Kidney tubule cell (primary cell): ENCODE measurements around the gene RTRAF.

Experiments
- DNase-seq: peaks from one replicate; pipeline ENCODE4 v3.0.0-alpha.2; 2018; ENCODE audit warnings: low spot score

The RTRAF gene

GRCh38 chr14:52049721-52050588 lies 60.6 kb downstream of the RTRAF start:
- no peak for DNase-seq

DNA sequence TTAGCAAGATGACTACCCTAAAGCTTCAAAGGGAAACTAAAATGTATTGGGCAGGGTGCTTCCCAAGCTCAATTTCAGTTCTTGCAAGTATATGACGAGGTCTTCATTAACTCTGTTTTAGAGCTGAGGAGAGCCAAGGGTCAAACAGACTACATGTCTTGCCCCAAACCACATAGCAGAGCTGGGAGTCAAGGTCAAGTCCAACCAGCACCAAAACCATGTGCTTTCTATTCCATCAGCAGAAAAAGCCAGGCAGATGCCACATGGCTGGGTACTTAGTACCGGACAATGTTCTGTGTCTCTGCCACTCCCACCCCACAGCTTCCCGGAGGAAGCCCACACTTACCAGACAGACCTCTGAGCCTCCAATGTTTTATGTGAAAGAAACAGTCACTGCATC lies 61.9 kb downstream of the RTRAF start:
- DNase-seq = no peak

DNA sequence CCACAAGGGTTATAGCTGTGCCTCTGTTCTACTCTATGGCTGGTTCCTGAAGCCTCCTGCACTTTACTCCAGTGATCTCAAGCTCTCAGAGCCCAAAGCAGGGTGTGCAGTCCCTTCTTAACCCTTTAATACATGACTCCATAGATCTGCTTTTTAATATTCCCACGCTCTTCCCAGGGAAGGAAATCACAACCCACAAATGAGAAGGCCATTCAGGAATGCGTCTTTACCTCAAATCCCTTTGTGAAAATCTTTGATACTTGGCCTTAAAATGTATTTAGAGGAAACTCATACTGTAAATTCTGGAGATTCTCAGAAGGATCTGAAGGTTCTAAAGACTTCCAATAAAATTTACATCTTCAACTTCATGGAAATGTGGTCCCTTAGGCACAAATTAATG lies 62.5 kb downstream of the RTRAF start:
- DNase-seq = no peak

GRCh38 chr14:52052288-52052943 lies 63.1 kb downstream of the RTRAF start:
- DNase-seq = no peak

DNA sequence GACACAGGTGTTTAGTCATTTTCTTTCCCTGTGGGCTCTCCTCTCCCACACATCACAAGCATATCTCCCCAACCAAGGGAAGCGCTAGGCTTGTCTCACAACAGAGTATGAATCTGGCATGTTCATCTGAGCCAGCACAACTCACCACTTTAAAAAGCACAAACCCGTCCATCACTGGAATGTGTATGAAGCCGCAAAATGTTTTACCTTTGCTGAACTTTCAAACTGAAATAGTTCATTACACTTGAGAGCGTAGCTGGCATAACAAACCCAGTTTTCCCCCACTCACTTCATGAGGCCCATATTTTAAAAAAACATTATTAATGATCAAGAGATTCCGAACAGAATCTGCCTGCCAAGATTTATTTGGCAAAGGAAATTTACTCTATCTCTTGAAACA lies 63.7 kb downstream of the RTRAF start:
- DNase-seq = peak; percentile 20

DNA sequence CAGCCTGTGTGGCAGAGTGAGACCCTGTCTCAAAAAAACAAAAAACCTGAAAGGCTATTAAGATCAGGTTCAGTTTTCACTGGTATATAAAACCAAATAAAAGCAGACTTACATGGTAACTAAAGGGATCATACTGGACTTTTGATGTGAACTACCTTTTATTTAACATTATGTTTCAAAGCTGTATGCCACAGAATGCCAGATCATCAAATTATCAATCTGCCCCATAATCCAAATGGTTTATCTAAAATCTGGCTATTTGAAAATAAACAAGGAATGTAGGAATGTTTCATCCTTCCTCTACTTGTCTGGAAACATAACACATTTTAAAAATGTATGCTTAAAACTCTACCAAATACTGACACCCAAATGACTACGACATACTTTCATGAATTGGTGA lies 65.3 kb downstream of the RTRAF start:
- no peak for DNase-seq

GRCh38 chr14:52055167-52055566 lies 65.8 kb downstream of the RTRAF start:
- no peak for DNase-seq

- DNase-seq = no peak
These were observed 69.0 kb downstream of the RTRAF start for GRCh38 chr14:52058341-52058740.

- DNase-seq = peak; percentile 75
These were observed 70.3 kb downstream of the RTRAF start for GRCh38 chr14:52059649-52060048.

- no peak for DNase-seq
These were observed 70.7 kb downstream of the RTRAF start for GRCh38 chr14:52060080-52060479.
